Endodermal cell (in vitro differentiated cells): ENCODE measurements around the gene BTBD16. TPM values are rescaled to one million over a fixed set of nuclear protein-coding genes. Genes with fewer than 3 reads are reported as not detected.

Experiments
- DNase-seq: peaks from one replicate; pipeline ENCODE4 v3.0.0-alpha.2; 2017
- H3K27ac ChIP-seq: 2 replicates; pipeline ENCODE4 v1.5.1; 2013; ENCODE audit warnings: mild to moderate bottlenecking, low read depth, low read length, moderate library complexity
- H3K27me3 ChIP-seq: 2 replicates; pipeline ENCODE4 v1.6.1; 2013; ENCODE audit warnings: mild to moderate bottlenecking, low read length, moderate library complexity; ENCODE audit not compliant: insufficient read depth, control insufficient read depth, poor library complexity, severe bottlenecking
- H3K36me3 ChIP-seq: 2 replicates; pipeline ENCODE4 v1.7.0; 2013; ENCODE audit warnings: mild to moderate bottlenecking, low read length, moderate library complexity; ENCODE audit not compliant: control insufficient read depth, insufficient read depth
- H3K4me1 ChIP-seq: one replicate; pipeline ENCODE4 v1.7.0; 2013; ENCODE audit warnings: low read length; ENCODE audit not compliant: control insufficient read depth, insufficient read depth
- H3K4me3 ChIP-seq: 2 replicates; pipeline ENCODE4 v1.5.1; 2013; ENCODE audit warnings: mild to moderate bottlenecking, low read length, moderate library complexity
- H3K9ac ChIP-seq: 2 replicates; pipeline ENCODE4 v1.6.1; 2013; ENCODE audit warnings: mild to moderate bottlenecking, low read length, moderate library complexity; ENCODE audit not compliant: poor library complexity, severe bottlenecking; ENCODE audit errors: extremely low read depth
- H3K9me3 ChIP-seq: 2 replicates; pipeline ENCODE4 v1.6.1; 2013; ENCODE audit warnings: mild to moderate bottlenecking, low read length, moderate library complexity; ENCODE audit not compliant: control insufficient read depth
- H3K27ac Mint-ChIP-seq: 2 replicates; pipeline ENCODE4 v1.8.0; 2020; ENCODE audit warnings: mixed read lengths
- H3K27me3 Mint-ChIP-seq: 2 replicates; pipeline ENCODE4 v1.8.0; 2021; ENCODE audit warnings: mild to moderate bottlenecking, mixed read lengths; ENCODE audit not compliant: insufficient read depth
- H3K36me3 Mint-ChIP-seq: 2 replicates; pipeline ENCODE4 v1.8.0; 2020; ENCODE audit warnings: low read depth, mixed read lengths
- H3K4me1 Mint-ChIP-seq: 2 replicates; pipeline ENCODE4 v1.8.0; 2020; ENCODE audit warnings: mixed read lengths
- H3K4me3 Mint-ChIP-seq: 2 replicates; pipeline ENCODE4 v1.8.0; 2020; ENCODE audit warnings: mild to moderate bottlenecking, moderate library complexity, mixed read lengths
- H3K9me3 Mint-ChIP-seq: 2 replicates; pipeline ENCODE4 v1.8.0; 2020; ENCODE audit warnings: mild to moderate bottlenecking, mixed read lengths
- CTCF ChIP-seq: fragments of 200-600 bp; sonication (generic); conservative IDR thresholded peaks from 2 replicates; pipeline ENCODE4 v1.5.0; 2021; ENCODE audit warnings: antibody characterized with exemption, mild to moderate bottlenecking
- WGBS, 2 experiments: methylation state at CpG; one replicate each; pipeline versions ENCODE4 v1.1.5 to v1.1.7; 2013; ENCODE audit warnings: missing lambda C conversion rate in 2 of 2, mixed read lengths in 1 of 2; ENCODE audit not compliant: insufficient coverage in 1 of 2, insufficient read length in 1 of 2; 5-methylcytosine and 5-hydroxymethylcytosine counted together
- total RNA-seq, 2 donors: library from RNA; stranded (reverse); fragmentation: NEBNext Ultra II Directional in 1 of 2; extraction: Animal tissue kit (Norgen Biotek cat#: 25700) in 1 of 2; gene quantifications; 2 replicates in 1 of 2; 3 replicates in 1 of 2; pipeline ENCODE4 v1.2.1, GENCODE V29; 2021

Gene BTBD16
- total RNA-seq, 2 donors from 2014 or later: not detected

DNA sequence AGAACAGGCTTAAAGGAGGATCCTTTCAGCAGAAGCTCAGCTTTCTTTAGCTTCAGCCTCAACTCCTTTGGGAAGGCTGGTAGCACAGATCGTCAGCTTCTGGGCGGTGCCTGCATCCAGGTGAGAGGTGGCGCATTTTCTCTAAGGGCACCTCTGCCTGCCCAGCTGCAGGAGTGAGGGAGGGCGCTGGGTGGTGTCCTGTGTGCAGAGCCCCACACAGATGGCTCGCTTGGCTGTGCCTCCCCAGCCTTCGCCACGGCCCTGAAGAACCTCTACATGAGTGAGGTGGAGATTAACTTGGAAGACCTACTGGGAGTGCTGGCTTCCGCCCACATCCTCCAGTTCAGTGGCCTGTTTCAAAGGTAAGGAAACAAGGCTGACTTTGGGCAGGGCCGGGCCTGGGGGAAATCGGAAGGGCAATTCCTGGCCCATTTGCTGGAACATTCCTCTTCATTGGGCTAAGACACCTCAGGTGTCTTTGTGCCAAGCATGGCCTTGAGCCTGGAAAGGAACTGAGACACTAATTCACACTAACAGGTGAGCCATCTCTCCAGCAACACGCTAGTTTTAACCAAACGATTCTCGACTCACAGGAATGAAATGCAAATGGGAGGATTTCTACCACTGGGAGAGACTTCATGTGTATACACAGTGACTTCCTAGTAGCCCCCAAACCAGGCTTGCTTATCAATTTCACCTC, 19.9 kb downstream of the BTBD16 start:
- Mint-ChIP-seq H3K27me3 (no peaks in the 10 kb centered on the region), H3K4me3 (no peak overlapping the region), H3K9me3 (no peaks in the 10 kb centered on the region), H3K36me3 (no peaks in the 10 kb centered on the region), H3K27ac (no peak overlapping the region), H3K4me1 (peaks cover 22% of the 10 kb centered on the region)
- H3K36me3 ChIP-seq: no peaks in the 10 kb centered on the region
- DNase-seq: no peak
- peaks cover 6% of the 10 kb centered on the region for H3K4me1 ChIP-seq
- no peak overlapping the region for H3K9ac ChIP-seq
- no peak overlapping the region for H3K27ac ChIP-seq
- H3K9me3 ChIP-seq: no peaks in the 10 kb centered on the region
- no peak for TF ChIP-seq CTCF
- no peaks in the 10 kb centered on the region for H3K27me3 ChIP-seq
- WGBS, 2 experiments: 82 to 90% methylated on average over 7 to 13 of the region's 13 CpGs
- H3K4me3 ChIP-seq: no peak overlapping the region

DNA sequence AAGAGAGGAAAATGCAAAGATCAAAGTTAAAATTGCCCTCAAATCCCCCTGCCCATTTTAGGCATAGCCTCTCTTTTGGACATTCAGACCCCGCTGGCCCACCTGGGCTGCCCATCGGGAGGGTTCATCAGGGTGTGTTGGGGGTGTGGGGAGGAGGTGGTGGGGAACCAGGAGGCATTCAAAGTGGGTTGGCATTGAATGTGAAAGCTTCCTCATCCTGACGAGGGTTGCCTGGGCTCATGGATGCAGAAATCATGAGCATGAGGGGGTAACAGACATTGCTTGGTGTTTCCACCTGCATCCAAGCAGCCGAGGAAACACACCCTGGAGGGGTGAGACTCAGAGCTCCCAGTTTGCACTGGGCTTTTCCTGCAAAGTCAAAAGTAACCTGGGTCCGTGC, 20.6 kb downstream of the BTBD16 start:
- Mint-ChIP-seq H3K36me3 (no peaks in the 10 kb centered on the region), H3K9me3 (no peaks in the 10 kb centered on the region), H3K4me3 (no peak overlapping the region), H3K4me1 (peaks cover 20% of the 10 kb centered on the region), H3K27me3 (no peaks in the 10 kb centered on the region), H3K27ac (no peak overlapping the region)
- no peak for DNase-seq
- no peak for TF ChIP-seq CTCF
- no peaks in the 10 kb centered on the region for H3K9me3 ChIP-seq
- H3K4me1 ChIP-seq: peaks cover 6% of the 10 kb centered on the region
- no peak overlapping the region for H3K27ac ChIP-seq
- 93 to 100% methylated on average over 3 to 5 of the region's 5 CpGs for WGBS, 2 experiments
- H3K36me3 ChIP-seq: no peaks in the 10 kb centered on the region
- no peak overlapping the region for H3K4me3 ChIP-seq
- no peak overlapping the region for H3K9ac ChIP-seq
- no peaks in the 10 kb centered on the region for H3K27me3 ChIP-seq

GRCh38 chr10:122292376-122292775, 21.3 kb downstream of the BTBD16 start:
- no peaks in the 10 kb centered on the region for H3K36me3 Mint-ChIP-seq
- Histone ChIP-seq H3K27me3 (no peaks in the 10 kb centered on the region), H3K36me3 (no peaks in the 10 kb centered on the region), H3K9ac (no peak overlapping the region), H3K27ac (no peak overlapping the region), H3K4me3 (no peak overlapping the region), H3K9me3 (no peaks in the 10 kb centered on the region), H3K4me1 (peaks cover 6% of the 10 kb centered on the region)
- no peaks in the 10 kb centered on the region for H3K27me3 Mint-ChIP-seq
- H3K4me1 Mint-ChIP-seq: peaks cover 16% of the 10 kb centered on the region
- no peak for DNase-seq
- no peak overlapping the region for H3K4me3 Mint-ChIP-seq
- 98 to 100% methylated on average over 2 to 3 of the region's 3 CpGs for WGBS, 2 experiments
- H3K27ac Mint-ChIP-seq: no peak overlapping the region
- H3K9me3 Mint-ChIP-seq: no peaks in the 10 kb centered on the region
- TF ChIP-seq CTCF: no peak
